GM12801 (cell line): ENCODE data around the gene ZNF710.

Experiments used
- CTCF ChIP-seq: IDR thresholded peaks from one replicate; pipeline ENCODE4 v1.5.1; 2011; ENCODE audit warnings: control low read depth; ENCODE audit not compliant: insufficient read length; ENCODE audit errors: extremely low read depth

Gene ZNF710

GRCh38 chr15:90106522-90107117, 105.5 kb downstream of the ZNF710 start:
- no peak for TF ChIP-seq CTCF

- no peak for TF ChIP-seq CTCF
Measured at GRCh38 chr15:90113166-90113565, 112.0 kb downstream of the ZNF710 start.

GRCh38 chr15:90114451-90114901, 113.4 kb downstream of the ZNF710 start:
- TF ChIP-seq CTCF: no peak

- TF ChIP-seq CTCF: no peak
Measured at GRCh38 chr15:90115783-90116182, 114.7 kb downstream of the ZNF710 start.

- TF ChIP-seq CTCF: no peak
Measured at GRCh38 chr15:90119367-90119766, 118.2 kb downstream of the ZNF710 start.

DNA sequence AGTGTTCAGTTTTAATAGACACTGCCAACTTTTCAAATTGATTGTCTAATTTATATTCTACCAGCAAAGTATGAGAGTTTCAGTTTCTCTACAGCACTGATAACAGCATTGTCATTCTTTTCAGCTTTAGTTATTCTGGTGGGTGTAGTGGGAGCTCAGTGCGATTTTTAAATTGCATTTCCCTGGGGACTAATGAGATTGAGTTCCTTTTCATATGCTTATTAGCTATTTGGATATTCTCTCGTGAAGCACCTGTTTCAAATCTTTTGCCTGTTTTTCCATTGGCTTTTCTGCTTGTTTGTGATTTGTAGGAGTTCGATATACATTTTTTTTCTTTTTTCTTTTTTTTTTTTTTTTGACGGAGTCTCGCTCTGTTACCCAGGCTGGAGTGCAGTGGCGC, 120.0 kb downstream of the ZNF710 start:
- no peak for TF ChIP-seq CTCF

- no peak for TF ChIP-seq CTCF
Measured at GRCh38 chr15:90124507-90124906, 123.4 kb downstream of the ZNF710 start.

- no peak for TF ChIP-seq CTCF
Measured at GRCh38 chr15:90126022-90126421, 124.9 kb downstream of the ZNF710 start.
